ENCODE data around the gene USP51.
"Not testable (repeated sequence)": the region's sequence is repeated elsewhere in the genome, so short reads cannot be mapped to it uniquely, and the experiment has no call there.

USP51 gene

GRCh38 chrX:55452833-55453124 is 36.9 kb downstream of the USP51 start:
- ChIA-PET CTCF (interaction anchor here (1.5 kb wide), 1 partner anchor 36 kb away, joined by 6 read pairs; the partner anchor contains the start of gene USP51), POLR2A (no interaction called here)
- DNase-seq (ENCODE audit: low read depth, low spot score): no peak
- peak overlapping the region; percentile 70 for H3K4me3 ChIP-seq (ENCODE audit: low read depth, low read length)
- no peak for TF ChIP-seq CTCF (IDR thresholded peaks at IDR 0.05; ENCODE audit: insufficient read depth, low read length, missing control alignments)

GRCh38 chrX:55451990-55452832 is 37.4 kb downstream of the USP51 start, which contains the start of gene MAGEH1:
MAGEH1 (plus strand) TSS chrX:55452127; CDS start chrX:55452375, 248 bp downstream.
- H3K4me3 ChIP-seq (ENCODE audit: low read depth, low read length): peak within 1 kb of the TSS; percentile 70
- ChIA-PET POLR2A (interaction anchor here (0.9 to 1.3 kb wide), 2 partner anchors 36 to 265 kb away, joined by 5 to 9 read pairs; partner anchors contain the start of gene RRAGB), CTCF (interaction anchor here (1.3 to 1.5 kb wide), 2 partner anchors 37 to 796 kb away, joined by 4 to 6 read pairs; partner anchors contain the start of gene USP51)
- no peak for TF ChIP-seq CTCF (IDR thresholded peaks at IDR 0.05; ENCODE audit: insufficient read depth, low read length, missing control alignments)
- peak; percentile 23 for DNase-seq (ENCODE audit: low read depth, low spot score)

- CTCF ChIA-PET: interaction anchor here (1.3 to 1.5 kb wide), 2 partner anchors 38 to 797 kb away, joined by 4 to 6 read pairs; partner anchors contain the start of gene USP51
- no peak for DNase-seq (ENCODE audit: low read depth, low spot score)
- POLR2A ChIA-PET: interaction anchor here (0.9 to 1.3 kb wide), 2 partner anchors 37 to 266 kb away, joined by 5 to 9 read pairs; partner anchors contain the start of gene RRAGB
- TF ChIP-seq CTCF (IDR thresholded peaks at IDR 0.05; ENCODE audit: insufficient read depth, low read length, missing control alignments): no peak
- H3K4me3 ChIP-seq (ENCODE audit: low read depth, low read length): peak overlapping the region; percentile 70
Observed at GRCh38 chrX:55451626-55451989, 38.0 kb downstream of the USP51 start.

GRCh38 chrX:55451141-55451540 is 38.5 kb downstream of the USP51 start:
- peak overlapping the region; percentile 70 for H3K4me3 ChIP-seq (ENCODE audit: low read depth, low read length)
- no peak for TF ChIP-seq CTCF (IDR thresholded peaks at IDR 0.05; ENCODE audit: insufficient read depth, low read length, missing control alignments)
- CTCF ChIA-PET: interaction anchor here (1.3 kb wide), 1 partner anchor 797 kb away, joined by 4 read pairs; no protein-coding TSS in a partner anchor
- POLR2A ChIA-PET: interaction anchor here (1.3 kb wide), 1 partner anchor 37 kb away, joined by 9 read pairs; no protein-coding TSS in a partner anchor
- DNase-seq (ENCODE audit: low read depth, low spot score): no peak

GRCh38 chrX:55450259-55450658 is 39.4 kb downstream of the USP51 start:
- no peak overlapping the region for H3K4me3 ChIP-seq (ENCODE audit: low read depth, low read length)
- DNase-seq (ENCODE audit: low read depth, low spot score): no peak
- CTCF ChIA-PET: no interaction called here
- TF ChIP-seq CTCF (IDR thresholded peaks at IDR 0.05; ENCODE audit: insufficient read depth, low read length, missing control alignments): no peak
- POLR2A ChIA-PET: no interaction called here

GRCh38 chrX:55443468-55443867 is 46.2 kb downstream of the USP51 start:
- DNase-seq (ENCODE audit: low read depth, low spot score); POLR2A ChIA-PET; H3K4me3 ChIP-seq (ENCODE audit: low read depth, low read length); CTCF ChIA-PET: not testable (repeated sequence)
